Neural crest cell (in vitro differentiated cells): ENCODE results near the gene ABAT. TPM values are rescaled to one million over a fixed set of nuclear protein-coding genes. Genes with fewer than 3 reads are reported as not detected.

Experiments used
- DNase-seq: peaks from one replicate; pipeline ENCODE4 v3.0.0; 2021; ENCODE audit warnings: low read depth, mixed read lengths, low spot score
- H3K27ac Mint-ChIP-seq: one replicate; pipeline ENCODE4 v1.8.0; 2021; ENCODE audit warnings: mild to moderate bottlenecking, mixed read lengths; ENCODE audit not compliant: unreplicated experiment
- H3K27me3 Mint-ChIP-seq: 2 replicates; pipeline ENCODE4 v1.8.0; 2021; ENCODE audit warnings: low read depth, mild to moderate bottlenecking, mixed read lengths
- H3K36me3 Mint-ChIP-seq: 2 replicates; pipeline ENCODE4 v1.8.0; 2021; ENCODE audit warnings: low read depth, mild to moderate bottlenecking, mixed read lengths
- H3K4me1 Mint-ChIP-seq: 2 replicates; pipeline ENCODE4 v1.8.0; 2021; ENCODE audit warnings: mixed read lengths
- H3K4me3 Mint-ChIP-seq: one replicate; pipeline ENCODE4 v1.8.0; 2021; ENCODE audit warnings: mild to moderate bottlenecking, mixed read lengths
- H3K9me3 Mint-ChIP-seq: 2 replicates; pipeline ENCODE4 v1.8.0; 2021; ENCODE audit warnings: mixed read lengths
- CTCF ChIP-seq: fragments of 200-600 bp; sonication (generic); conservative IDR thresholded peaks from 2 replicates; pipeline ENCODE4 v1.5.0; 2021; ENCODE audit warnings: antibody characterized with exemption, mild to moderate bottlenecking
- total RNA-seq: library from RNA; stranded (reverse); gene quantifications from 2 replicates; pipeline ENCODE4 v1.2.1, GENCODE V29; 2021

The ABAT gene
- total RNA-seq, 1 donor from 2014 or later = 35.2 TPM

GRCh38 chr16:8645831-8646230 lies 28.6 kb upstream of the ABAT start:
- Mint-ChIP-seq H3K4me3 (no peak overlapping the region), H3K36me3 (peaks cover 40% of the 10 kb centered on the region), H3K9me3 (no peaks in the 10 kb centered on the region), H3K27ac (no peak overlapping the region), H3K4me1 (no peaks in the 10 kb centered on the region), H3K27me3 (no peaks in the 10 kb centered on the region)
- no peak for DNase-seq
- TF ChIP-seq CTCF = no peak

- no peaks in the 10 kb centered on the region for H3K27me3 Mint-ChIP-seq
- H3K36me3 Mint-ChIP-seq = peaks cover 37% of the 10 kb centered on the region
- no peak for TF ChIP-seq CTCF
- peak overlapping the region; percentile 82 for H3K27ac Mint-ChIP-seq
- H3K9me3 Mint-ChIP-seq = no peaks in the 10 kb centered on the region
- H3K4me3 Mint-ChIP-seq = no peak overlapping the region
- DNase-seq = no peak
- peaks cover 2% of the 10 kb centered on the region for H3K4me1 Mint-ChIP-seq
Observed at GRCh38 chr16:8646326-8647053, 27.9 kb upstream of the ABAT start.

GRCh38 chr16:8647721-8648318 lies 26.6 kb upstream of the ABAT start:
- TF ChIP-seq CTCF = no peak
- DNase-seq = no peak
- H3K36me3 Mint-ChIP-seq = peaks cover 26% of the 10 kb centered on the region
- no peak overlapping the region for H3K4me3 Mint-ChIP-seq
- H3K27ac Mint-ChIP-seq = no peak overlapping the region
- peaks cover 3% of the 10 kb centered on the region for H3K27me3 Mint-ChIP-seq
- H3K9me3 Mint-ChIP-seq = no peaks in the 10 kb centered on the region
- H3K4me1 Mint-ChIP-seq = peaks cover 8% of the 10 kb centered on the region

GRCh38 chr16:8648877-8649276 lies 25.5 kb upstream of the ABAT start:
- Mint-ChIP-seq H3K4me3 (no peak overlapping the region), H3K27ac (no peak overlapping the region), H3K36me3 (peaks cover 20% of the 10 kb centered on the region), H3K4me1 (peaks cover 8% of the 10 kb centered on the region), H3K9me3 (no peaks in the 10 kb centered on the region), H3K27me3 (peaks cover 3% of the 10 kb centered on the region)
- DNase-seq = no peak
- TF ChIP-seq CTCF = no peak

GRCh38 chr16:8649829-8650554 lies 24.4 kb upstream of the ABAT start:
- Mint-ChIP-seq H3K9me3 (no peaks in the 10 kb centered on the region), H3K4me1 (peaks cover 8% of the 10 kb centered on the region), H3K4me3 (no peak overlapping the region), H3K36me3 (peaks cover 16% of the 10 kb centered on the region), H3K27me3 (peaks cover 3% of the 10 kb centered on the region), H3K27ac (no peak overlapping the region)
- no peak for TF ChIP-seq CTCF
- no peak for DNase-seq
